SK-N-SH (cell line): Measurements from ENCODE around the gene DNAJC24. TPM values are rescaled to one million over a fixed set of nuclear protein-coding genes. Genes with fewer than 3 reads are reported as not detected.

ENCODE experiments used
- CTCF ChIA-PET: fragments of 300-600, 350-600 bp; formaldehyde crosslinking; extraction: SDS; loops from one replicate; lab custom pipeline; 2021; lab: Yijun Ruan, JAX
- POLR2A ChIA-PET: fragments of 350-600 bp; sonication (Branson Sonifier 250); formaldehyde crosslinking; extraction: SDS; loops from one replicate; lab custom pipeline; 2020; ENCODE audit warnings: antibody characterized with exemption, inconsistent platforms; lab: Yijun Ruan, JAX
- DNase-seq: peaks from one replicate; pipeline ENCODE4 v3.0.0; 2012
- H2AFZ ChIP-seq: fragments of 200-600 bp; sonication (generic); 2 replicates; pipeline ENCODE4 v1.8.1; 2016; ENCODE audit warnings: antibody characterized with exemption, mild to moderate bottlenecking, low read depth
- H3F3A ChIP-seq: fragments of 200-600 bp; sonication (generic); replicated peaks from 2 replicates; pipeline ENCODE3; 2016; ENCODE audit warnings: antibody characterized with exemption, mild to moderate bottlenecking; ENCODE audit not compliant: insufficient read depth
- H3K27ac ChIP-seq, 2 experiments: fragments of 200-500 bp in 1 of 2; fragments of 200-600 bp in 1 of 2; sonication (Bioruptor generic) in 1 of 2; sonication (generic), shearing (Covaris generic) in 1 of 2; 2 replicates each; pipeline versions ENCODE4 v1.5.1 to v1.6.1; 2014 to 2016; ENCODE audit warnings: low read depth in 2 of 2, inconsistent platforms in 1 of 2, low read length in 1 of 2, mild to moderate bottlenecking in 1 of 2, mixed read lengths in 1 of 2
- H3K27me3 ChIP-seq: fragments of 200-600 bp; sonication (generic), shearing (Covaris generic); 2 replicates; pipeline ENCODE4 v1.6.1; 2016; ENCODE audit warnings: mixed run types; ENCODE audit not compliant: insufficient read depth
- H3K36me3 ChIP-seq, 2 experiments: fragments of 200-500 bp in 1 of 2; fragments of 200-600 bp in 1 of 2; sonication (Bioruptor generic) in 1 of 2; sonication (generic) in 1 of 2; replicated peaks in 1 of 2; 2 replicates each; pipeline versions ENCODE3 to v1.5.1; 2014 to 2016; ENCODE audit warnings: low read length in 1 of 2, mild to moderate bottlenecking in 1 of 2; ENCODE audit not compliant: insufficient read depth in 2 of 2, control insufficient read depth in 1 of 2
- H3K4me1 ChIP-seq, 2 experiments: fragments of 200-500 bp in 1 of 2; fragments of 200-600 bp in 1 of 2; sonication (Bioruptor generic) in 1 of 2; sonication (generic), shearing (Covaris generic) in 1 of 2; 2 replicates each; pipeline versions ENCODE4 v1.5.1 to v1.6.1; 2014 to 2016; ENCODE audit warnings: low read depth in 1 of 2, low read length in 1 of 2, mixed run types in 1 of 2; ENCODE audit not compliant: insufficient read depth in 2 of 2, control insufficient read depth in 1 of 2
- H3K4me2 ChIP-seq: fragments of 200-600 bp; sonication (generic), shearing (Covaris generic); 2 replicates; pipeline ENCODE4 v1.6.1; 2017; ENCODE audit warnings: mixed run types
- H3K4me3 ChIP-seq, 2 experiments: fragments of 200-500 bp in 1 of 2; fragments of 200-600 bp in 1 of 2; sonication (Bioruptor generic) in 1 of 2; sonication (generic), shearing (Covaris generic) in 1 of 2; 2 replicates each; pipeline versions ENCODE4 v1.5.1 to v1.8.1; 2014 to 2016; ENCODE audit warnings: low read depth in 2 of 2, inconsistent platforms in 1 of 2, low read length in 1 of 2, mild to moderate bottlenecking in 1 of 2, mixed read lengths in 1 of 2, moderate library complexity in 1 of 2
- H3K79me2 ChIP-seq: fragments of 200-600 bp; sonication (generic); 2 replicates; pipeline ENCODE4 v1.8.1; 2017; ENCODE audit warnings: mild to moderate bottlenecking; ENCODE audit not compliant: insufficient read depth
- H3K9ac ChIP-seq: fragments of 200-600 bp; sonication (generic); 2 replicates; pipeline ENCODE4 v1.6.1; 2017; ENCODE audit warnings: mixed run types
- H3K9me2 ChIP-seq: fragments of 200-600 bp; sonication (generic); 2 replicates; pipeline ENCODE4 v1.6.1; 2017; ENCODE audit warnings: mixed run types
- H3K9me3 ChIP-seq: fragments of 200-600 bp; sonication (generic); 2 replicates; pipeline ENCODE4 v1.6.1; 2017; ENCODE audit warnings: mixed run types, mild to moderate bottlenecking, moderate library complexity
- H4K20me1 ChIP-seq: fragments of 200-600 bp; sonication (generic); 2 replicates; pipeline ENCODE4 v1.6.1; 2017; ENCODE audit warnings: mild to moderate bottlenecking, mixed run types; ENCODE audit not compliant: insufficient read depth
- CTCF ChIP-seq: fragments of 200-600 bp; sonication (generic); IDR thresholded peaks from 2 replicates; pipeline ENCODE4 v1.6.1; 2017; ENCODE audit warnings: antibody characterized with exemption, mild to moderate bottlenecking, moderate library complexity
- EP300 ChIP-seq, 2 experiments: IDR thresholded peaks; 2 replicates each; pipeline versions ENCODE4 v1.4.0 to v1.6.1; 2012; ENCODE audit warnings: borderline replicate concordance in 1 of 2, low read depth in 1 of 2, low read length in 1 of 2
- EZH2phosphoT487 ChIP-seq: fragments of 200-600 bp; sonication (generic); IDR thresholded peaks from 2 replicates; pipeline ENCODE4 v1.6.1; 2017; ENCODE audit warnings: low read depth, mixed run types, mild to moderate bottlenecking, antibody characterized with exemption, moderate library complexity, borderline replicate concordance
- FOXJ3 ChIP-seq: sonication (generic); formaldehyde crosslinking; IDR thresholded peaks from 2 replicates; pipeline ENCODE4 v1.5.1; 2020; ENCODE audit warnings: mild to moderate bottlenecking, missing genetic modification reagents
- FOXM1 ChIP-seq: IDR thresholded peaks from 2 replicates; pipeline ENCODE4 v1.4.0; 2012; ENCODE audit warnings: low read depth, mild to moderate bottlenecking
- GABPA ChIP-seq: IDR thresholded peaks from 2 replicates; pipeline ENCODE4 v1.4.0; 2012; ENCODE audit warnings: low read depth, mild to moderate bottlenecking
- IRF3 ChIP-seq: fragments of 150-350 bp; IDR thresholded peaks from 2 replicates; pipeline ENCODE4 v1.6.1; 2016; ENCODE audit warnings: mild to moderate bottlenecking, low read depth, low read length
- JUND ChIP-seq: IDR thresholded peaks from 2 replicates; pipeline ENCODE4 v1.4.0; 2012
- MEF2A ChIP-seq: IDR thresholded peaks from 2 replicates; pipeline ENCODE4 v1.4.0; 2012; ENCODE audit warnings: low read depth, borderline replicate concordance
- NRF1 ChIP-seq: IDR thresholded peaks from 2 replicates; pipeline ENCODE4 v1.6.1; 2012; ENCODE audit warnings: low read depth, mild to moderate bottlenecking, low read length
- POLR2AphosphoS5 ChIP-seq: IDR thresholded peaks from 2 replicates; pipeline ENCODE4 v1.6.1; 2012; ENCODE audit warnings: low read depth, low read length
- RFX5 ChIP-seq: IDR thresholded peaks from 2 replicates; pipeline ENCODE4 v1.6.1; 2012; ENCODE audit warnings: mild to moderate bottlenecking, improper control_type of control experiment, low read length
- SIN3A ChIP-seq: IDR thresholded peaks from 2 replicates; pipeline ENCODE4 v1.6.1; 2012; ENCODE audit warnings: low read depth, mild to moderate bottlenecking, low read length, moderate library complexity, borderline replicate concordance
- TEAD4 ChIP-seq: IDR thresholded peaks from 2 replicates; pipeline ENCODE4 v1.4.0; 2012; ENCODE audit warnings: mild to moderate bottlenecking, borderline replicate concordance; ENCODE audit not compliant: insufficient read depth
- WGBS: methylation state at CpG from one replicate; pipeline ENCODE4 v1.1.6; 2017; ENCODE audit warnings: low lambda C conversion rate; 5-methylcytosine and 5-hydroxymethylcytosine counted together
- polyA plus RNA-seq, 3 experiments: library from polyadenylated mRNA; depleted of rRNA; stranded (reverse); fragments of >200 nt; gene quantifications; 2 replicates each; pipeline ENCODE4 v1.2.3, GENCODE V29; 2012
- TF ChIP-seq, protein P1 (sequence below): IDR thresholded peaks from 2 replicates; pipeline ENCODE4 v1.6.1; 2012; ENCODE audit warnings: mild to moderate bottlenecking, low read depth, low read length, moderate library complexity
- TF ChIP-seq, protein P2 (sequence below): IDR thresholded peaks from 2 replicates; pipeline ENCODE4; 2012
- TF ChIP-seq, protein P3 (sequence below): IDR thresholded peaks from 2 replicates; pipeline ENCODE4 v1.4.0; 2012; ENCODE audit warnings: low read depth, borderline replicate concordance
- TF ChIP-seq, protein P4 (sequence below): fragments of 150-350 bp; IDR thresholded peaks from 2 replicates; pipeline ENCODE4 v1.6.1; 2017; ENCODE audit warnings: antibody characterized with exemption, low read length, low read depth, borderline replicate concordance

Gene DNAJC24
- polyA plus RNA-seq, 1 of the 3 experiments (the other 2 are of a cell fraction) = 6.2 TPM

DNA sequence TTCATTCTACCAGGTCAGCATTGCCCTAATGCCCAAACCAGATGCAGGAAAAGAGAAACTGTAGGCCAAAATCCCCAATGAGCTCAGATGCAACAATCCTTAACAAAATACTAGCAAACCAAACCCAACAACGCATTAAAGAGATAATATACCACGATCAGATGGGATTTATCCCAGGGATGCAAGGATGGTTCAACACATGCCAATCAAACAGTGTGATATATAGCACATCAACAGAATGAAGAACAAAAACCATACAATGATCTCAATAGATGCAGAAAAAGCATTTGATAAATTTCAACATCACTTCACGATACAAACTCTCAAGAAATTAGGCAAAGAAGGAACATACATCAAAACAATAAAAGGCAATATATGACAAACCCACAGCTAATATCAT lies 94.8 kb downstream of the DNAJC24 start:
- no peaks in the 10 kb centered on the region for H3F3A ChIP-seq
- TF ChIP-seq JUND = no peak
- no peak for TF ChIP-seq EP300 (IDR thresholded peaks at IDR 0.05; ENCODE audit: borderline replicate concordance in 1 of 2, low read depth in 1 of 2, low read length in 1 of 2)
- no peak for TF ChIP-seq FOXM1
- TF ChIP-seq GABPA = no peak
- TF ChIP-seq, protein P1, sequence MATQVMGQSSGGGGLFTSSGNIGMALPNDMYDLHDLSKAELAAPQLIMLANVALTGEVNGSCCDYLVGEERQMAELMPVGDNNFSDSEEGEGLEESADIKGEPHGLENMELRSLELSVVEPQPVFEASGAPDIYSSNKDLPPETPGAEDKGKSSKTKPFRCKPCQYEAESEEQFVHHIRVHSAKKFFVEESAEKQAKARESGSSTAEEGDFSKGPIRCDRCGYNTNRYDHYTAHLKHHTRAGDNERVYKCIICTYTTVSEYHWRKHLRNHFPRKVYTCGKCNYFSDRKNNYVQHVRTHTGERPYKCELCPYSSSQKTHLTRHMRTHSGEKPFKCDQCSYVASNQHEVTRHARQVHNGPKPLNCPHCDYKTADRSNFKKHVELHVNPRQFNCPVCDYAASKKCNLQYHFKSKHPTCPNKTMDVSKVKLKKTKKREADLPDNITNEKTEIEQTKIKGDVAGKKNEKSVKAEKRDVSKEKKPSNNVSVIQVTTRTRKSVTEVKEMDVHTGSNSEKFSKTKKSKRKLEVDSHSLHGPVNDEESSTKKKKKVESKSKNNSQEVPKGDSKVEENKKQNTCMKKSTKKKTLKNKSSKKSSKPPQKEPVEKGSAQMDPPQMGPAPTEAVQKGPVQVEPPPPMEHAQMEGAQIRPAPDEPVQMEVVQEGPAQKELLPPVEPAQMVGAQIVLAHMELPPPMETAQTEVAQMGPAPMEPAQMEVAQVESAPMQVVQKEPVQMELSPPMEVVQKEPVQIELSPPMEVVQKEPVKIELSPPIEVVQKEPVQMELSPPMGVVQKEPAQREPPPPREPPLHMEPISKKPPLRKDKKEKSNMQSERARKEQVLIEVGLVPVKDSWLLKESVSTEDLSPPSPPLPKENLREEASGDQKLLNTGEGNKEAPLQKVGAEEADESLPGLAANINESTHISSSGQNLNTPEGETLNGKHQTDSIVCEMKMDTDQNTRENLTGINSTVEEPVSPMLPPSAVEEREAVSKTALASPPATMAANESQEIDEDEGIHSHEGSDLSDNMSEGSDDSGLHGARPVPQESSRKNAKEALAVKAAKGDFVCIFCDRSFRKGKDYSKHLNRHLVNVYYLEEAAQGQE = no peak
- no peak for TF ChIP-seq SIN3A
- TF ChIP-seq, all 33 proteins: peak for 0
- Histone ChIP-seq H4K20me1 (no peaks in the 10 kb centered on the region), H3K4me2 (no peak overlapping the region), H3K27me3 (no peaks in the 10 kb centered on the region), H3K27ac (no peak overlapping the region), H3K9me2 (no peaks in the 10 kb centered on the region), H3K4me3 (no peak overlapping the region), H2AFZ (no peak overlapping the region), H3K9ac (no peak overlapping the region), H3K36me3 (peaks cover 0 to 14% of the 10 kb centered on the region in 2 experiments), H3K79me2 (no peaks in the 10 kb centered on the region; the same call in 1 of the 2 replicates), H3K4me1 (no peaks in the 10 kb centered on the region), H3K9me3 (no peaks in the 10 kb centered on the region)
- POLR2A ChIA-PET = no interaction called here
- DNase-seq = no peak
- 96% methylated on average over 3 of the region's 3 CpGs for WGBS
- CTCF ChIA-PET = no interaction called here

GRCh38 chr11:31474083-31474482 lies 104.4 kb downstream of the DNAJC24 start:
- no peak for DNase-seq
- Histone ChIP-seq H2AFZ (no peak overlapping the region), H3K4me3 (no peak overlapping the region), H4K20me1 (no peaks in the 10 kb centered on the region), H3F3A (no peaks in the 10 kb centered on the region), H3K27ac (no peak overlapping the region), H3K9me2 (no peaks in the 10 kb centered on the region), H3K9ac (no peak overlapping the region), H3K4me1 (peaks cover 0 to 4% of the 10 kb centered on the region in 2 experiments; a peak in 3 of 4 replicates), H3K9me3 (no peaks in the 10 kb centered on the region), H3K79me2 (peaks cover 11% of the 10 kb centered on the region; the same call in 1 of the 2 replicates), H3K4me2 (no peak overlapping the region), H3K27me3 (no peaks in the 10 kb centered on the region), H3K36me3 (no peaks in the 10 kb centered on the region)
- CTCF ChIA-PET = no interaction called here
- POLR2A ChIA-PET = no interaction called here
- TF ChIP-seq, protein P2, sequence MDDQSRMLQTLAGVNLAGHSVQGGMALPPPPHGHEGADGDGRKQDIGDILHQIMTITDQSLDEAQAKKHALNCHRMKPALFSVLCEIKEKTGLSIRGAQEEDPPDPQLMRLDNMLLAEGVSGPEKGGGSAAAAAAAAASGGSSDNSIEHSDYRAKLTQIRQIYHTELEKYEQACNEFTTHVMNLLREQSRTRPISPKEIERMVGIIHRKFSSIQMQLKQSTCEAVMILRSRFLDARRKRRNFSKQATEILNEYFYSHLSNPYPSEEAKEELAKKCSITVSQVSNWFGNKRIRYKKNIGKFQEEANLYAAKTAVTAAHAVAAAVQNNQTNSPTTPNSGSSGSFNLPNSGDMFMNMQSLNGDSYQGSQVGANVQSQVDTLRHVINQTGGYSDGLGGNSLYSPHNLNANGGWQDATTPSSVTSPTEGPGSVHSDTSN = no peak
- TF ChIP-seq TEAD4 (no peak), EZH2phosphoT487 (no peak), MEF2A (no peak), IRF3 (no peak), NRF1 (no peak), EP300 (IDR thresholded peaks at IDR 0.05; ENCODE audit: borderline replicate concordance in 1 of 2, low read depth in 1 of 2, low read length in 1 of 2) (no peak), RFX5 (no peak), CTCF (no peak), GABPA (no peak), POLR2AphosphoS5 (no peak), JUND (no peak), FOXJ3 (no peak)
- TF ChIP-seq, protein P3, sequence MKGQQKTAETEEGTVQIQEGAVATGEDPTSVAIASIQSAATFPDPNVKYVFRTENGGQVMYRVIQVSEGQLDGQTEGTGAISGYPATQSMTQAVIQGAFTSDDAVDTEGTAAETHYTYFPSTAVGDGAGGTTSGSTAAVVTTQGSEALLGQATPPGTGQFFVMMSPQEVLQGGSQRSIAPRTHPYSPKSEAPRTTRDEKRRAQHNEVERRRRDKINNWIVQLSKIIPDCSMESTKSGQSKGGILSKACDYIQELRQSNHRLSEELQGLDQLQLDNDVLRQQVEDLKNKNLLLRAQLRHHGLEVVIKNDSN = no peak
- TF ChIP-seq, protein P4, sequence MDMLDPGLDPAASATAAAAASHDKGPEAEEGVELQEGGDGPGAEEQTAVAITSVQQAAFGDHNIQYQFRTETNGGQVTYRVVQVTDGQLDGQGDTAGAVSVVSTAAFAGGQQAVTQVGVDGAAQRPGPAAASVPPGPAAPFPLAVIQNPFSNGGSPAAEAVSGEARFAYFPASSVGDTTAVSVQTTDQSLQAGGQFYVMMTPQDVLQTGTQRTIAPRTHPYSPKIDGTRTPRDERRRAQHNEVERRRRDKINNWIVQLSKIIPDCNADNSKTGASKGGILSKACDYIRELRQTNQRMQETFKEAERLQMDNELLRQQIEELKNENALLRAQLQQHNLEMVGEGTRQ = no peak
